Prostate gland (tissue), 2 donors: ENCODE results near the gene LAMP2. TPM values are rescaled to one million over a fixed set of nuclear protein-coding genes. Genes with fewer than 3 reads are reported as not detected.
A peak's percentile ranks its signal among the peaks of the same experiment; 100 is the strongest.

Source experiments
- DNase-seq: peaks from one replicate; pipeline ENCODE4 v3.0.0-alpha.2; 2019; ENCODE audit warnings: low spot score
- H3K27ac ChIP-seq, 2 donors: fragments of 200-600 bp; sonication (generic); 2 replicates each; pipeline ENCODE4 v1.5.1; 2017 to 2019
- H3K27me3 ChIP-seq: fragments of 200-600 bp; sonication (generic); replicated peaks from 2 replicates; pipeline ENCODE4 v1.5.1; 2019; ENCODE audit not compliant: insufficient read depth
- H3K36me3 ChIP-seq, 2 donors: fragments of 200-600 bp; sonication (generic); 1 replicate in 1 of 2; 2 replicates in 1 of 2; pipeline versions ENCODE4 v1.5.1 to v1.8.1; 2017 to 2019
- H3K4me1 ChIP-seq: fragments of 200-600 bp; sonication (generic); replicated peaks from 2 replicates; pipeline ENCODE4 v1.5.1; 2019
- H3K4me3 ChIP-seq, 2 donors: fragments of 200-600 bp; sonication (generic); 2 replicates each; pipeline ENCODE4 v1.5.1; 2017 to 2019
- H3K9me3 ChIP-seq: fragments of 200-600 bp; sonication (generic); 2 replicates; pipeline ENCODE4 v1.5.1; 2017
- POLR2A ChIP-seq: fragments of 450-650 bp; IDR thresholded peaks from one replicate; pipeline ENCODE4 v1.6.1; 2016; ENCODE audit warnings: antibody characterized with exemption, mild to moderate bottlenecking
- POLR2AphosphoS5 ChIP-seq: sonication (generic); formaldehyde crosslinking; IDR thresholded peaks from one replicate; pipeline ENCODE4 v1.6.1; 2017; ENCODE audit warnings: antibody characterized with exemption
- WGBS: methylation state at CpG from one replicate; pipeline ENCODE4 v1.1.5; 2018; 5-methylcytosine and 5-hydroxymethylcytosine counted together
- intact Hi-C: fragments of 100-400 bp; cut with DNase I; formaldehyde crosslinking; loops from one replicate; pipeline ENCODE4 v1.14.2; 2022
- total RNA-seq, 2 donors: library from RNA; depleted of rRNA; stranded (reverse); fragments of >200 nt; gene quantifications; one replicate each; pipeline ENCODE4 v1.1.0, GENCODE V29; 2016
- TF ChIP-seq, protein P1 (sequence below), 4 experiments: fragments of 200-600 bp in 2 of 4; fragments of 450-650 bp in 2 of 4; sonication (generic) in 2 of 4; IDR thresholded peaks; 1 replicate in 3 of 4; 2 replicates in 1 of 4; pipeline ENCODE4 v1.5.1; 2016 to 2019; ENCODE audit warnings: antibody characterized with exemption in 4 of 4, mild to moderate bottlenecking in 2 of 4, moderate library complexity in 2 of 4

The LAMP2 gene
- total RNA-seq, 2 donors from 2014 or later: 156 to 269 TPM

DNA sequence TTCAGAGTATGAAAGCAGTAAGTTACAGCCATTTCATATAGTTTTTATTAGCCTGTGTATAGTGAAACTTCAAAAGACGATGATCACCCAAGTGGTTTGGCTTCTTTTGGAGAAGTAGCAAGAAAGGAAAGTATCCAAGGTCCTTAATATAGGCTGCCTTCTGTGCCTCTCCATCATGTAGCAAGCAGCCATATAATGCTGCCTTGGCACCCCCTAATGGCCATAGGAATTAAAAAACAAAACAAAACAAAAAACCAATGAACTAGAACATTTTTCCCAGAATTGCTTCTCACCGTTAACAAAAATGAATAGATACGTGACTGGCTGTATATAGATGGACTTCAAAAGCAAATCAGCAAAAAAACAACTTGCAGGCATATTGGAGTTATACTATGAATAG lies 18.9 kb downstream of the LAMP2 start:
- TF ChIP-seq POLR2A (no peak), POLR2AphosphoS5 (no peak)
- TF ChIP-seq, protein P1, sequence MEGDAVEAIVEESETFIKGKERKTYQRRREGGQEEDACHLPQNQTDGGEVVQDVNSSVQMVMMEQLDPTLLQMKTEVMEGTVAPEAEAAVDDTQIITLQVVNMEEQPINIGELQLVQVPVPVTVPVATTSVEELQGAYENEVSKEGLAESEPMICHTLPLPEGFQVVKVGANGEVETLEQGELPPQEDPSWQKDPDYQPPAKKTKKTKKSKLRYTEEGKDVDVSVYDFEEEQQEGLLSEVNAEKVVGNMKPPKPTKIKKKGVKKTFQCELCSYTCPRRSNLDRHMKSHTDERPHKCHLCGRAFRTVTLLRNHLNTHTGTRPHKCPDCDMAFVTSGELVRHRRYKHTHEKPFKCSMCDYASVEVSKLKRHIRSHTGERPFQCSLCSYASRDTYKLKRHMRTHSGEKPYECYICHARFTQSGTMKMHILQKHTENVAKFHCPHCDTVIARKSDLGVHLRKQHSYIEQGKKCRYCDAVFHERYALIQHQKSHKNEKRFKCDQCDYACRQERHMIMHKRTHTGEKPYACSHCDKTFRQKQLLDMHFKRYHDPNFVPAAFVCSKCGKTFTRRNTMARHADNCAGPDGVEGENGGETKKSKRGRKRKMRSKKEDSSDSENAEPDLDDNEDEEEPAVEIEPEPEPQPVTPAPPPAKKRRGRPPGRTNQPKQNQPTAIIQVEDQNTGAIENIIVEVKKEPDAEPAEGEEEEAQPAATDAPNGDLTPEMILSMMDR (IDR thresholded peaks at IDR 0.05): no peak
- Histone ChIP-seq H3K4me1 (no peaks in the 10 kb centered on the region), H3K36me3 (no peaks in the 10 kb centered on the region), H3K4me3 (no peak overlapping the region), H3K27me3 (no peaks in the 10 kb centered on the region), H3K9me3 (no peaks in the 10 kb centered on the region), H3K27ac (no peak overlapping the region)
- intact Hi-C loops: no loop called here
- WGBS: 65% methylated on average over 3 of the region's 3 CpGs
- DNase-seq: no peak

- no peaks in the 10 kb centered on the region for H3K36me3 ChIP-seq
- no peak overlapping the region for H3K27ac ChIP-seq
- H3K4me1 ChIP-seq: no peaks in the 10 kb centered on the region
- no peaks in the 10 kb centered on the region for H3K9me3 ChIP-seq
- intact Hi-C loops: loop anchor here (10.0 kb wide), 1 partner anchor 72 kb away; no protein-coding TSS in a partner anchor
- DNase-seq: peak; percentile 37
- no peaks in the 10 kb centered on the region for H3K27me3 ChIP-seq
- no peak for TF ChIP-seq POLR2A
- TF ChIP-seq, protein P1 (IDR thresholded peaks at IDR 0.05): peak in 1 of 4 experiments; percentile 18
- TF ChIP-seq POLR2AphosphoS5: peak; percentile 78
- no peak overlapping the region for H3K4me3 ChIP-seq
- WGBS: 10% methylated on average over 8 of the region's 8 CpGs
Measured at GRCh38 chrX:120446498-120446897, 22.6 kb downstream of the LAMP2 start.

GRCh38 chrX:120439921-120440320 lies 29.2 kb downstream of the LAMP2 start:
- intact Hi-C loops: loop anchor here (10.0 kb wide), 1 partner anchor 65 kb away; no protein-coding TSS in a partner anchor
- 66% methylated on average over 3 of the region's 3 CpGs for WGBS
- H3K36me3 ChIP-seq: no peaks in the 10 kb centered on the region
- H3K27ac ChIP-seq: no peak overlapping the region
- TF ChIP-seq POLR2A (no peak), POLR2AphosphoS5 (no peak)
- TF ChIP-seq, protein P1 (IDR thresholded peaks at IDR 0.05): no peak
- H3K4me1 ChIP-seq: no peaks in the 10 kb centered on the region
- H3K27me3 ChIP-seq: no peaks in the 10 kb centered on the region
- no peak overlapping the region for H3K4me3 ChIP-seq
- no peak for DNase-seq
- no peaks in the 10 kb centered on the region for H3K9me3 ChIP-seq

DNA sequence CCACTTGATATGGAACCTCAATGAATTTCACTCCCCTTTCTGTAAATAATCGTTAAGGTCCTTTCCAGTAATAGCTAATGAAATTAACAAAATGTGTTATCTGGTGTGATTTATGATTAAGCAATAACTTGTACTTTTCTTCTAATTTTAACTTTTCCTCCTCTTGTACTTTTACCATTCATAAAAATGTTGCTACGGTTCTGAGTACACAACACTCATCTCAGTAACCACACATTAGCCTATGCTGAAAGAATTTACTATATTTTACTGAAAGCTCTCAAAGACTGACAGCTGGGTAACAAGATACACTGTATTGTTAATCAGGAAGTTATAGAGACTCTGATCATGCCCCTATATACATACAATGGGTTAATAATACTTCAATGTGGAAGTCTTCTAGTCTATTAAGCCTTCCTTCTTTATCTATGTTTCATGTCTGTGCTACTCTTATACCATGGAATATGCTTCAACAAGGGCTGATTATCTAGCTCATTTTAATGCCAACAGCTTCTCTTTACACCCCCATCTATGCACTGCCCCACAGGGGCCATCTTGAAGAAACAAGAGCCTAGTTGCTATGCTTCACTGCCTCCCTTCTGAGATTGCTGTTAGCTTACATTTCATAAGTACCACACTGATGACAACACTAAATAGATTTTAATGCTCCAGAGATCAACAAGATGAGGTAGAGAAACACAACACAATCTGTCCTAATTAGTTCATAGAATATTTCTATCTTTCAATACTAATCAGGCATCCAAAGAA lies 39.1 kb downstream of the LAMP2 start:
- intact Hi-C loops: no loop called here
- Histone ChIP-seq H3K4me3 (no peak overlapping the region), H3K4me1 (no peaks in the 10 kb centered on the region), H3K9me3 (no peaks in the 10 kb centered on the region), H3K36me3 (no peaks in the 10 kb centered on the region), H3K27me3 (no peaks in the 10 kb centered on the region), H3K27ac (no peak overlapping the region)
- WGBS: 53% methylated on average over 2 of the region's 2 CpGs
- no peak for DNase-seq
- TF ChIP-seq, protein P1 (IDR thresholded peaks at IDR 0.05): no peak

GRCh38 chrX:120428309-120428708 lies 40.8 kb downstream of the LAMP2 start:
- Histone ChIP-seq H3K9me3 (no peaks in the 10 kb centered on the region), H3K27ac (no peak overlapping the region), H3K4me1 (no peaks in the 10 kb centered on the region), H3K27me3 (no peaks in the 10 kb centered on the region), H3K4me3 (no peak overlapping the region), H3K36me3 (no peaks in the 10 kb centered on the region)
- intact Hi-C loops: no loop called here
- WGBS: 5% methylated on average over 2 of the region's 2 CpGs
- DNase-seq: peak; percentile 4
- no peak for TF ChIP-seq POLR2AphosphoS5
- TF ChIP-seq POLR2A: no peak
- TF ChIP-seq, protein P1 (IDR thresholded peaks at IDR 0.05): no peak
